Upper lobe of right lung (tissue), 1 donor: Measurements from ENCODE around the gene SOD2. TPM values are rescaled to one million over a fixed set of nuclear protein-coding genes. Genes with fewer than 3 reads are reported as not detected.
"Not testable (repeated sequence)": the region's sequence is repeated elsewhere in the genome, so short reads cannot be mapped to it uniquely, and the experiment has no call there.

Source experiments
- ATAC-seq: fragments of 200-7000 bp; cut with Tn5 transposase; one replicate; pipeline ENCODE4 v1.9.1; 2020; ENCODE audit warnings: mild to moderate bottlenecking, moderate library complexity
- DNase-seq: peaks from one replicate; pipeline ENCODE4 v3.0.0-alpha.2; 2020
- H3K27ac ChIP-seq: fragments of 200-600 bp; one replicate; pipeline ENCODE4 v1.8.0; 2022
- H3K27me3 ChIP-seq: fragments of 200-600 bp; one replicate; pipeline ENCODE4 v1.8.0; 2022; ENCODE audit warnings: mild to moderate bottlenecking
- H3K36me3 ChIP-seq: fragments of 200-600 bp; one replicate; pipeline ENCODE4 v1.8.0; 2022
- H3K4me1 ChIP-seq: fragments of 200-600 bp; one replicate; pipeline ENCODE4 v1.8.0; 2022
- H3K4me3 ChIP-seq: fragments of 200-600 bp; one replicate; pipeline ENCODE4 v1.8.0; 2022; ENCODE audit warnings: mild to moderate bottlenecking
- H3K9me3 ChIP-seq: fragments of 200-600 bp; one replicate; pipeline ENCODE4 v1.8.0; 2022
- intact Hi-C: fragments of 100-400 bp; cut with DNase I; formaldehyde crosslinking; loops from one replicate; pipeline ENCODE4 v1.11.0; 2022
- total RNA-seq: library from RNA; stranded (reverse); fragmentation: NEBNext Ultra II Directional; extraction: Animal tissue kit (Norgen Biotek cat#: 25700); gene quantifications from one replicate; pipeline ENCODE4 v1.2.1, GENCODE V29; 2021
- TF ChIP-seq, protein P1 (sequence below): fragments of 200-600 bp; IDR thresholded peaks from one replicate; pipeline ENCODE4 v1.8.0; 2022; ENCODE audit warnings: antibody characterized with exemption
- donor health status: DM: no; HTN: yes; CAD: no; lungs with severe emphysema.

Gene SOD2
- total RNA-seq, 1 donor from 2014 or later, result 374 TPM

DNA sequence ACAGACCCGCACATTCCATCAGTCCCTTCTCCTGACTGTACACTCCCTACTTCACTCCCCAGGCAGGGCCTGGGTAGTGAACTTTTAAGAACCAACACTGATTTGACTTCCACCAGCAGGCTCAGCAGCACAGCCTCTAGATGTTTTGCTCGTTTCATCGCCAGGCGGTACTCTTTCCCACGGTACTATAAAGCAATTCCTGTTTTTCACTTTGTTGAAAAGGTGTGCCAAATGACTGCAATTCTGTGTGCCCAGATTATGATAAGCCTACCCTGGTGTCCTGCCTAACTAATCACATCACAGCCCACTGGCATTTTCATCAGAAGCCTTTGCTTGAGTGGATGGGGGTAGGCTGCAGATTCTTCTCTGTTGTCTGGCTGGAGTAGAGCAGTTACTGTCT, 21.4 kb upstream of the SOD2 start:
- Histone ChIP-seq H3K9me3 (no peaks in the 10 kb centered on the region), H3K36me3 (no peaks in the 10 kb centered on the region), H3K4me1 (peaks cover 26% of the 10 kb centered on the region), H3K27me3 (no peaks in the 10 kb centered on the region), H3K27ac (no peak overlapping the region), H3K4me3 (no peak overlapping the region)
- ATAC-seq (no peak), DNase-seq (no peak)
- intact Hi-C loops, result no loop called here
- TF ChIP-seq, protein P1, sequence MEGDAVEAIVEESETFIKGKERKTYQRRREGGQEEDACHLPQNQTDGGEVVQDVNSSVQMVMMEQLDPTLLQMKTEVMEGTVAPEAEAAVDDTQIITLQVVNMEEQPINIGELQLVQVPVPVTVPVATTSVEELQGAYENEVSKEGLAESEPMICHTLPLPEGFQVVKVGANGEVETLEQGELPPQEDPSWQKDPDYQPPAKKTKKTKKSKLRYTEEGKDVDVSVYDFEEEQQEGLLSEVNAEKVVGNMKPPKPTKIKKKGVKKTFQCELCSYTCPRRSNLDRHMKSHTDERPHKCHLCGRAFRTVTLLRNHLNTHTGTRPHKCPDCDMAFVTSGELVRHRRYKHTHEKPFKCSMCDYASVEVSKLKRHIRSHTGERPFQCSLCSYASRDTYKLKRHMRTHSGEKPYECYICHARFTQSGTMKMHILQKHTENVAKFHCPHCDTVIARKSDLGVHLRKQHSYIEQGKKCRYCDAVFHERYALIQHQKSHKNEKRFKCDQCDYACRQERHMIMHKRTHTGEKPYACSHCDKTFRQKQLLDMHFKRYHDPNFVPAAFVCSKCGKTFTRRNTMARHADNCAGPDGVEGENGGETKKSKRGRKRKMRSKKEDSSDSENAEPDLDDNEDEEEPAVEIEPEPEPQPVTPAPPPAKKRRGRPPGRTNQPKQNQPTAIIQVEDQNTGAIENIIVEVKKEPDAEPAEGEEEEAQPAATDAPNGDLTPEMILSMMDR, result no peak

DNA sequence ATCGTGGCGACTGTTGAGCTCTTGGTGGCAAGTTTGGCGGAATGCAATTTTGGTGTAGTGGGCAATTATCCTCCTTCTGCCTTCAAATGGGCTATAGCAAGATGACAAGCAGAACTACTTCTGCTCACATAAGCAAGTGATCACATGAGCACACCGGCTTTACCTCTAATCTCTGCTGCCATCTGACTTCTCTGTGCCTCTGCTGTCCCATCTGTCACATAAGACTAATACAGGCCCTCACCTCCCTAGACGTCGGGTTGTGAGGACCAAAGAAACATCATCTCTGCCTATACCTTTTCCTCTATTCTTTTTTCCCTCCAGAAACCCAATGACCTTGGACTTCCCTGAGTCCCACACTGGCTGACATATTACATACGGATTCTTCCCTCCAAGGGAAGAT, 20.9 kb upstream of the SOD2 start:
- intact Hi-C loops, result no loop called here

DNA sequence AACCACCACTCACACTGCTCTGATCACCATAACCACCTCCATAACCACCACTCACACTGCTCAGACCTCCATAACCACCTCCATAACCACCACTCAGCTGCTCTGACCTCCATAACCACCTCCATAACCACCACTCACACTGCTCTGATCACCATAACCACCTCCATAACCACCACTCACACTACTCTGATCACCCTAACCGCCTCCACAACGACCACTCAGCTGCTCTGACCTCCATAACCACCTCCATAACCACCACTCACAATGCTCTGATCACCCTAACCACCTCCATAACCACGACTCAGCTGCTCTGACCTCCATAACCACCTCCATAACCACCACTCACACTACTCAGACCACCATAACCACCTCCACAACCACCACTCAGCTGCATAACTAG, 19.3 kb upstream of the SOD2 start:
- intact Hi-C loops, result not testable (repeated sequence)

More for the DNA sequence above, 20.9 kb upstream of the SOD2 start:
- no peak overlapping the region for H3K27ac ChIP-seq
- TF ChIP-seq, protein P1, result no peak
- H3K27me3 ChIP-seq, result no peaks in the 10 kb centered on the region
- no peaks in the 10 kb centered on the region for H3K36me3 ChIP-seq
- ATAC-seq, result no peak
- peaks cover 26% of the 10 kb centered on the region for H3K4me1 ChIP-seq
- H3K4me3 ChIP-seq, result no peak overlapping the region
- no peak for DNase-seq
- H3K9me3 ChIP-seq, result no peaks in the 10 kb centered on the region

DNA sequence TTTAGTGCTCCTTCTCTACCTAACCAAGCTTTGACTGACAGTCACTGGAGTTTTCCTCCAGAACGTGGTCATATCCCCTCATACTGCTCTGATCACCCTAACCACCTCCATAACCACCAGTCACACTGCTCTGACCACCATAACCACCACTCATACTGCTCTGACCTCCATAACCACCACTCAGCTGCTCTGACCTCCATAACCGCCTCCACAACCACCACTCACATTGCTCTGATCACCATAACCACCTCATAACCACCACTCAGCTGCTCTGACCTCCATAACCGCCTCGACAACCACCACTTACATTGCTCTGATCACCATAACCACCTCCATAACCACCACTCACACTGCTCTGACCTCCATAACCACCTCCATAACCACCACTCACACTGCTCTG, 17.6 kb upstream of the SOD2 start:
- ATAC-seq, H3K9me3 ChIP-seq, intact Hi-C loops, DNase-seq, H3K27ac ChIP-seq, H3K27me3 ChIP-seq, H3K4me1 ChIP-seq, H3K36me3 ChIP-seq, H3K4me3 ChIP-seq: not testable (repeated sequence)

More for the DNA sequence above, 19.3 kb upstream of the SOD2 start:
- not testable (repeated sequence) for H3K27me3 ChIP-seq, H3K36me3 ChIP-seq, DNase-seq, H3K27ac ChIP-seq, ATAC-seq, H3K4me3 ChIP-seq, H3K9me3 ChIP-seq
- peaks cover 26% of the 10 kb centered on the region for H3K4me1 ChIP-seq

DNA sequence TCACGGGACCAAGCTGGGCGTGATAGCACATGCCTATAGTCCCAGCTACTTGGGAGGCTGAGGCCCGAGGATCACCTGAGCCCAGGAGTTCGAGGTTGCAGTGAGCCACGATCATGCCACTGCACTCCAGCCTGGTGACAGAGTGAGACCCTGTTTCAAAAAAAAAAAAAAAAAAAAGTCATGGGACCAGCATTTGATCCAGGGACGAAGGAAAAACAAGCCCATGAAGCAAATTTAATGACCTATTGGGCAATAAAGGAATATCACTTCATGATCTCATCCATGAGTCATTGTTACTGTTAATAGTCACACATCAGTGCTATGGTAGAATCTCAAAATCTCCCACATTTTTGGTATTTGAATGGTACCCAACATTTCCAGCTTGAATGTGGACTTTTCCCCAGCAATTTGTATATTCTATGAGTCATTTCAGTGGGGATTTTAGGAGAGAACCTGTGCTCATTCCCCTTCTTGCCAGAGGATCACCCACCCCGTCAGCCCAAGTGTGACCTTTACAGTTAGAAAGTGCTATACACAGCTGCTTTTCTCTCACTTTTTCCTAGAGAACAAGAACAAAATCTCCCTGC, 8.5 kb upstream of the SOD2 start:
- ATAC-seq, result peak; percentile 50
- Histone ChIP-seq H3K27me3 (no peaks in the 10 kb centered on the region), H3K36me3 (no peaks in the 10 kb centered on the region), H3K4me1 (peaks cover 12% of the 10 kb centered on the region), H3K27ac (peak overlapping the region; percentile 61), H3K9me3 (no peaks in the 10 kb centered on the region), H3K4me3 (no peak overlapping the region)
- TF ChIP-seq, protein P1, result no peak
- intact Hi-C loops, result no loop called here
- DNase-seq, result no peak

DNA sequence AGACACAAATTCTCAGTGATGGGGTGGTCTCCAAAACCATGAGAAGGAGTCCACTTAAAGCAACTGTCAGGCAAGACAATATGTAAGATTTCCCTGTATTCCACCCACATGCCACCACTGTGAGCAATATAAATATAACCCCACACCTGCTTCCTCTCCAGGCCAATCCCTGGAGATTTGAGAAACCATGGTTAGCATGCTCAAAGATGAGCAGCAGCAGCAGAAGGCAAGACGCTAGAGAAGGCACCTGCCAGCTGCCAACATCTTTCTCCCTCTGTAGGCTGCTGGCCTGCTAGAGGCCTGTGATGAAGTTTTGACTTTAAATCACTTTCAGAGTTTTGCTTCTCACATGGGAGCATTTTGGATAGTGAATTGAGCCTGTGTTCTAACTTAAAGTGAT, 7.9 kb upstream of the SOD2 start:
- Histone ChIP-seq H3K4me1 (peaks cover 12% of the 10 kb centered on the region), H3K27me3 (no peaks in the 10 kb centered on the region), H3K9me3 (no peaks in the 10 kb centered on the region), H3K36me3 (no peaks in the 10 kb centered on the region), H3K4me3 (no peak overlapping the region), H3K27ac (peak overlapping the region; percentile 61)
- ATAC-seq (no peak), DNase-seq (no peak)
- TF ChIP-seq, protein P1, result no peak
- intact Hi-C loops, result no loop called here

DNA sequence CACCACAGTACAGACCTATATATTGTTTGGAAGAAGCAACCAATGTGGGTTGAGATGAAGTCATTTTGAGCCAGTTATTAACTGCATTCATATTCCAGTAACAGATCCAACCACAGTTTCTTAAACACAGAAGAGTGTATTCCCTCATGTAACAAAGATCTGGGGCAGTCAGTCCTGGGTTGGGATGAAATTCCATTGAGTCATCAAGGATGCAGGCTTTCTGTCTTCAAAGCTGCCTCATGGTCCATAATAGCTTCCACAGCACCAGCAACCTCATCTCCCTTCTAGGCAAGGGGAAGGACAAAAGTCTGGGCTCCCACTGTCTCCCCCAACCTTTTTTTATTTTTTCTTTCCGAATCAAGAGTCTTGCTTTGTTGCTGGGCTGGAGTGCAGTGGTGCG, 2.9 kb upstream of the SOD2 start:
- Histone ChIP-seq H3K4me3 (no peak overlapping the region), H3K27me3 (no peaks in the 10 kb centered on the region), H3K4me1 (peaks cover 19% of the 10 kb centered on the region), H3K36me3 (no peaks in the 10 kb centered on the region), H3K9me3 (no peaks in the 10 kb centered on the region), H3K27ac (no peak overlapping the region)
- intact Hi-C loops, result no loop called here
- TF ChIP-seq, protein P1, result no peak
- ATAC-seq (no peak), DNase-seq (no peak)
